HG02840 (cell line): Measurements from ENCODE around the gene AXDND1.
"Not testable (repeated sequence)": the region's sequence is repeated elsewhere in the genome, so short reads cannot be mapped to it uniquely, and the experiment has no call there.

Experiments
- ATAC-seq: cut with Tn5 transposase; IDR thresholded peaks from one replicate; pipeline ENCODE4 v1.9.1; 2021; ENCODE audit warnings: mild to moderate bottlenecking, moderate library complexity, moderate number of reproducible peaks; ENCODE audit not compliant: unreplicated experiment, low FRiP score

AXDND1 gene

GRCh38 chr1:179366093-179366800 is 476 bp downstream of the AXDND1 start:
- peak; percentile 33 for ATAC-seq

- ATAC-seq = no peak
Observed at GRCh38 chr1:179369751-179370341, 4.1 kb downstream of the AXDND1 start.

GRCh38 chr1:179372160-179372559 is 6.4 kb downstream of the AXDND1 start:
- ATAC-seq = no peak

- no peak for ATAC-seq
Observed at GRCh38 chr1:179376223-179376622, 10.5 kb downstream of the AXDND1 start.

- ATAC-seq = no peak
Observed at GRCh38 chr1:179380299-179380698, 14.5 kb downstream of the AXDND1 start.

- no peak for ATAC-seq
Observed at GRCh38 chr1:179384027-179384426, 18.3 kb downstream of the AXDND1 start.

- ATAC-seq = no peak
Observed at GRCh38 chr1:179385510-179385909, 19.7 kb downstream of the AXDND1 start.

GRCh38 chr1:179393721-179394120 is 27.9 kb downstream of the AXDND1 start:
- ATAC-seq = no peak

GRCh38 chr1:179399399-179399798 is 33.6 kb downstream of the AXDND1 start:
- not testable (repeated sequence) for ATAC-seq

- ATAC-seq = not testable (repeated sequence)
Observed at GRCh38 chr1:179417760-179418159, 52.0 kb downstream of the AXDND1 start.

- ATAC-seq = not testable (repeated sequence)
Observed at GRCh38 chr1:179418706-179419105, 52.9 kb downstream of the AXDND1 start.

GRCh38 chr1:179424610-179425009 is 58.8 kb downstream of the AXDND1 start:
- no peak for ATAC-seq

- ATAC-seq = no peak
Observed at GRCh38 chr1:179425186-179425585, 59.4 kb downstream of the AXDND1 start.

- no peak for ATAC-seq
Observed at GRCh38 chr1:179437171-179437570, 71.4 kb downstream of the AXDND1 start.

- not testable (repeated sequence) for ATAC-seq
Observed at GRCh38 chr1:179439646-179440045, 73.9 kb downstream of the AXDND1 start.

- not testable (repeated sequence) for ATAC-seq
Observed at GRCh38 chr1:179440301-179440700, 74.5 kb downstream of the AXDND1 start.

- no peak for ATAC-seq
Observed at GRCh38 chr1:179440971-179441370, 75.2 kb downstream of the AXDND1 start.

- no peak for ATAC-seq
Observed at GRCh38 chr1:179441501-179441900, 75.7 kb downstream of the AXDND1 start.

- ATAC-seq = not testable (repeated sequence)
Observed at GRCh38 chr1:179442846-179443245, 77.1 kb downstream of the AXDND1 start.

GRCh38 chr1:179445593-179445992 is 79.8 kb downstream of the AXDND1 start:
- no peak for ATAC-seq

GRCh38 chr1:179447489-179447888 is 81.7 kb downstream of the AXDND1 start:
- no peak for ATAC-seq
